EL (cell line): ENCODE measurements around the gene FXYD7.

ENCODE experiments used
- DNase-seq: peaks from one replicate; pipeline ENCODE4 v3.0.0-alpha.2; 2016

Gene FXYD7

GRCh38 chr19:35112995-35113688, 29.9 kb upstream of the FXYD7 start:
- DNase-seq = no peak

DNA sequence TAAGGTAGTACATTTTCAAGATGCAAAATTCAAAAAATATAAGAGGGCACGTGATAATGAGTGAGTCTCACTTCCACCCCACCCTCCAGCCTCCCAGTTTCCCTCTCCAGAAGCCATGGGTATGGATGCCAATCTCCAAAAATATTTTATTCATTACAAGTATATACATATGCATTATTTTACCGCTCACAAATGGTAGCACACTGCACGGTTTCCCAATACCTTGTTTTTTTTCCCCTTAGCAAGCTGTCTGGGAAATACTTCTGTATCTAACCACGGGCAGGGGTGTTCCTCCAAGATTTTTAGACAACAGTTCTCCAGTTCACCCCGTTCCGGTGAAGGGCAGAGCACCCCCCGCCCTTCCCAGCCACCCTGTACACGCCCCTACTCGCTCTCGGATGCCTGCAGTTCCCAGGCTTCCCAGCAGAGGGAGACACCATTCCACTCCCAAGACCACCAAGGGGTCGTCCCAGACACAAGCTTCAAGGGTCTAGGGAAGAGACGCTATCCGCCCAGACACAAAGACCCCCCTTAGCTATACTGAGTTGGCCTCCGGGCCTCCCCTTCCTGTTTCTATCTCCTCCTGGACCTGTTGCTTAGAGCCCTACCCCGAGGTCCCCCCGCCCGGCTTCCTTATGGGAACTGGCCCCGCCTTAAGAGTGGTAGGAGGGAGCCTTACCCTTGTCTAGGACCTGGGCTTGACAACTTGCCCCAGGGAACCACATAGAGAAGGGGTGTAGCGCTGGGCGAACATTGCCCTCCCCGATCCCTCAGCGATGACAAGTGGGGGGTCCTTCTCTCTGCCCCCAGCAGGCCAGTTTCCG, 28.5 kb upstream of the FXYD7 start:
- peak; percentile 44 for DNase-seq

GRCh38 chr19:35115177-35115951, 27.7 kb upstream of the FXYD7 start, which contains the start of gene FXYD3:
Gene FXYD3, plus strand, starts transcription at chr19:35115823. Its CDS starts 3,554 bp downstream, at chr19:35119377.
- no peak for DNase-seq

DNA sequence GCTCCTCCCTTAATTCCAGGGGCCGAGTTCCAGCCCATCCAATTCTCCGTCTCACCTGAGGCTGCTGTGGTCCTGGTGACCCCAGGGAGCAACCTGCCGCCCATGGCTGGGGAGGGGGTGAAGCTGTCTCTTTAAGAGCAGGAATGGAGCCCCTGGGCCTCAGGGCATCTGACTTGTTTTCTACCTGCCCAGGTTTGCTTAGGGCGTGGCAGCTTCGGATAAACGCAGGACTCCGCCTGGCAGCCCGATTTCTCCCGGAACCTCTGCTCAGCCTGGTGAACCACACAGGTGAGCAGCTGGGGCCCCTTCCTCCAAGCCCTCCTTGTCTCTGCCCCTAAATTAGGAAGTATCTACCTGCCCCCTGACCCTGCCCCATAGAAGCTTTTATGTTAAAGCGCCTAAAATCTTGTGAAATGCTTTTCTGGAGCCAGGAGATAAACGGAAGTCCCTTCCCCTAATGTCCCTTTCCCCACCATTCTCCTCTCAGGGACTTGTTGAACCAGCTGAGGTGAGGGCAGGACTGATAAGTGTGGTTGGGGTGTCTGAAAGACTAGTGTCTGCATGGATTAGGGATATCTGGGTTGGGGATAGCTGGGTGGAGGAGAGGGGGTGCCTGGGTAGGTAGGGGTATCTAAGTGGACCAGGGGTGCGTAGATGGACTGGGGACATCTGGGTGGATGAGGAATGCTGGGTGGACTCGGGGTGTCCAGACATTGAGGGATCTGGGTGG, 26.8 kb upstream of the FXYD7 start:
- no peak for DNase-seq

GRCh38 chr19:35117116-35117515, 25.9 kb upstream of the FXYD7 start:
- no peak for DNase-seq

- DNase-seq = no peak
These were observed 25.3 kb upstream of the FXYD7 start for GRCh38 chr19:35117799-35118198.

- DNase-seq = no peak
These were observed 24.6 kb upstream of the FXYD7 start for GRCh38 chr19:35118268-35119020.

GRCh38 chr19:35119091-35119490, 24.0 kb upstream of the FXYD7 start:
- no peak for DNase-seq

DNA sequence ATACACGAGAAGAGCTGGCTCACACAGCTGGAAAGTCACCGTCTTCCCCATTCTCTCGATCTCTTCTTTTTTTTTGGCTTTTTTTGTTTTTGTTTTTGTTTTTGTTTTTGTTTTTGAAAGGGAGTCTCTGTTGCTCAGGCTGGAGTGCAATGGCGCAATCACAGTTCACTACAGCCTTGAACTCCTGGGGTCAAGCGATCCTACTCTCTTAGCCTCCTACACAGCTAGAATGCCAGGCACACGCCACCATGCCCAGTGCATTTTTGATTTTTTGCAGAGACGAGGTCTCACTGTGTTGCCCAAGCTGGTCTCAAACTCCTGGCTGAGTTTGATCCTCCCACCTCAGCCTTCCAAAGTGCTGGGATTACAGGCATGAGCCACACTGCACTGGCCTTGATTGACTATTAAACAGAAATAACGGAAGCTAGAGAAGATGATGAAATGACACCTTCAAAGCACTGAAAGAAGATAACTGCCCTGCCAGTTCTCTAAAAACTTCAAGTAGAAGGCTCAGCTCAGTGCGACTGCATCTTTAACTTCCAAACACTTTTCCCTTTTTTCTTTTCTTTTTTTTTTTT, 23.4 kb upstream of the FXYD7 start:
- no peak for DNase-seq

- DNase-seq = no peak
These were observed 22.6 kb upstream of the FXYD7 start for GRCh38 chr19:35120492-35120891.

- no peak for DNase-seq
These were observed 22.2 kb upstream of the FXYD7 start for GRCh38 chr19:35120898-35121297.

GRCh38 chr19:35122687-35123551, 20.1 kb upstream of the FXYD7 start:
- no peak for DNase-seq

- no peak for DNase-seq
These were observed 19.5 kb upstream of the FXYD7 start for GRCh38 chr19:35123573-35123972.

- DNase-seq = peak; percentile 93
These were observed 18.7 kb upstream of the FXYD7 start for GRCh38 chr19:35124098-35125060.

DNA sequence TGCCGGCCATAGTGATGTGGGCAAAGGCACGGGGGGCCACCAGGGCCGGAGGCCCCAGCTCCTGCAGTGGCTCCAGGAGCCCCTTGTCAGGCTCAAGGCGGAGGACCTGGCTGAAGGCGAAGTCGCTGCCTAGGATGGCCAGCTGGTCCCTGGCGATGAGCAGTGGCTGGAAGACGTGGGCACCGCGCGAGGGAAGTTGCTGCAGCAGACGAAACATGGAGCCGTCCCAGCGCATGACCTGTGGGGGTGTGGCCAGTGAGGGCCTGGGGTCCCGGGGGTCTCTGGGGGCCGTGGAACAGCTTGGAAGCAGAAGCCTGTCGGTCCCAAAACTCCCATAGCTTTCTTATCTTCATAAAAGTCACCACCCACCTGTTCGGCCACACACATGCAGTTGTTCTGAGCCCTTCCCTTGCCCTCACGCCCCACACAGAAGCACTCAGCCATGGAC, 17.8 kb upstream of the FXYD7 start:
- DNase-seq = no peak

DNA sequence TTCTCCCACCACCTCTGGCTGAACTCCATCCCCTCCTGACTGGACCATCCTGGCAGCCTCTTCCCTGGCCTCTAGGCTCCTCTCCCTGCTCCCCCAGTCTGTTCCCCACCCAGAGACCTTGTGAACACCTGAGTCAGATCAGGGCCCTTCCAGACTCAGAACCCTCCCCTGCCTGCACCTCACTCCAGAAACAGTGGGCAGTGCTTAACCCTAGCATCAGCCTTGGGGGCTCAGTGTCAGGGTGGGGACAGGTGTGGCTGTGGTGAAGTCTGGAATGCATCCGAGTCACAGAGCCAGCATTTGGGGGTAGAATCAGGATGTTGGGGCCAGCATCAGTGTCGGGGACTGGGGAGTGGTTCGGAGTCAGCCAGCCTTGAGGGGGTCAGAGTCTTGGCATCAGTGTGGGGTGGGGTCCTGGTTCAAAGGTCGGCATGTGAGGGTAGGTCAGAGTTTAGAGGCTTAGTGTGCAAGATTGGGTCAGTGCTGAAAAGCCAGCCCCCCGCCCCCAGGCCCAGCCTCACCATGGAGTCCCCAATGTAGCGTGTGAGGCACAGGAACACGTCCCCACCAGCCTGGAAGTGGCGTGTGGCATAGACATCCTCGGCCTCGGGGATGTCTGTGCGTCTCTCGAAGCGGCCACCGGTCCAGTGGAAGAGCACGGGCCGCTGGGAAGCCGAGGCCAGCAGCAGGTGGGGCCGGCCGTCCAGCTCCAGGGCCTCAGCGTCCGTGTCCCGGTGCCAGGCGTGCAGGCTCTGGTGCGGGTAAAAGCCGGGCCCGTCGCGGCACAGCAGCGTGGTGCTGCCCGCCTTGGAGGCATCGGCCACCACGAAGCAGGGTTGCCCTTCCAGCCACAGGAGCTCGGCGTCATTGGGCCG, 17.1 kb upstream of the FXYD7 start:
- no peak for DNase-seq

DNA sequence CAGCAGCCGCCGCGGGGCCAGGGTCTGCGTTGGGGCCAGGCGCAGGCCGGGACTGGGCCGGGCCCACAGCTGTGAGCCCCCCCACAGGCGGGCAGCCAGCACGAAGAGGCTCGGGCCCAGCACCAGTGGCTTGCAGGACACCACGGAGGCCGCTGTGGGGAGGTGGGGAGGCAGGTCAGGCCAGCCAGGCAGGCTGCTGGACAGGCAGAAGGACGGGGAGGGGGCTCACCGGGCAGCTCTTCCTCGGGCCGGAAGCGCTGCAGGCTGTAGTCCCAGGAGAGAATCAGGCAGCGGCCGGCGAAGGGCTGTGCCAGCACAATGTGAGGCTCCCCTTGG, 16.5 kb upstream of the FXYD7 start:
- no peak for DNase-seq

- DNase-seq = no peak
These were observed 15.2 kb upstream of the FXYD7 start for GRCh38 chr19:35127871-35128270.
